Hindlimb muscle (tissue), 1 donor: ENCODE measurements around the gene DUSP18. TPM values are rescaled to one million over a fixed set of nuclear protein-coding genes. Genes with fewer than 3 reads are reported as not detected.
"Not testable (repeated sequence)": the region's sequence is repeated elsewhere in the genome, so short reads cannot be mapped to it uniquely, and the experiment has no call there.

Experiments used
- DNase-seq: peaks from one replicate; pipeline ENCODE4 v3.0.0-alpha.2; 2013
- polyA plus RNA-seq: library from polyadenylated mRNA; unstranded; fragments of 120-200 nt; gene quantifications from one replicate; pipeline ENCODE4 v1.2.1, GENCODE V29; 2013; ENCODE audit not compliant: insufficient read length

Gene DUSP18
- polyA plus RNA-seq, 1 donor, result 4.3 TPM

GRCh38 chr22:30679895-30680690, 12.4 kb upstream of the DUSP18 start:
- DNase-seq, result not testable (repeated sequence)

GRCh38 chr22:30676565-30676964, 8.9 kb upstream of the DUSP18 start:
- not testable (repeated sequence) for DNase-seq

GRCh38 chr22:30675436-30675835, 7.8 kb upstream of the DUSP18 start:
- no peak for DNase-seq

- DNase-seq, result no peak
These were observed 6.8 kb upstream of the DUSP18 start for GRCh38 chr22:30674482-30674881.

GRCh38 chr22:30673136-30673535, 5.5 kb upstream of the DUSP18 start:
- DNase-seq, result no peak

- no peak for DNase-seq
These were observed 3.4 kb upstream of the DUSP18 start for GRCh38 chr22:30671071-30671470.

- DNase-seq, result no peak
These were observed 673 bp upstream of the DUSP18 start for GRCh38 chr22:30668386-30668710.

GRCh38 chr22:30667107-30667493, 575 bp downstream of the DUSP18 start:
- DNase-seq, result no peak

GRCh38 chr22:30665786-30666185, 1.9 kb downstream of the DUSP18 start:
- DNase-seq, result no peak

GRCh38 chr22:30665266-30665665, 2.4 kb downstream of the DUSP18 start:
- DNase-seq, result no peak

GRCh38 chr22:30664798-30665197, 2.9 kb downstream of the DUSP18 start:
- no peak for DNase-seq

- no peak for DNase-seq
These were observed 5.6 kb downstream of the DUSP18 start for GRCh38 chr22:30662040-30662439.

GRCh38 chr22:30655532-30655931, 12.1 kb downstream of the DUSP18 start:
- no peak for DNase-seq

- no peak for DNase-seq
These were observed 13.3 kb downstream of the DUSP18 start for GRCh38 chr22:30654361-30654760.

GRCh38 chr22:30652852-30653251, 14.8 kb downstream of the DUSP18 start:
- no peak for DNase-seq

GRCh38 chr22:30650508-30651116, 17.1 kb downstream of the DUSP18 start:
- no peak for DNase-seq

- DNase-seq, result no peak
These were observed 18.2 kb downstream of the DUSP18 start for GRCh38 chr22:30649430-30650007.

GRCh38 chr22:30648825-30649224, 18.9 kb downstream of the DUSP18 start:
- no peak for DNase-seq

GRCh38 chr22:30647536-30647935, 20.1 kb downstream of the DUSP18 start:
- no peak for DNase-seq

GRCh38 chr22:30646518-30647160, 21.0 kb downstream of the DUSP18 start:
- no peak for DNase-seq

- DNase-seq, result no peak
These were observed 24.4 kb downstream of the DUSP18 start for GRCh38 chr22:30643055-30643875.

GRCh38 chr22:30640839-30641430, 26.7 kb downstream of the DUSP18 start:
- DNase-seq, result no peak
